Epithelial cell of proximal tubule (primary cell): ENCODE results near the gene GALNT9. TPM values are rescaled to one million over a fixed set of nuclear protein-coding genes. Genes with fewer than 3 reads are reported as not detected.

ENCODE experiments used
- DNase-seq: peaks from one replicate; pipeline ENCODE4 v3.0.0-alpha.2; 2011; ENCODE audit warnings: low read depth
- H3K4me3 ChIP-seq: 2 replicates; pipeline ENCODE4 v1.5.1; 2011; ENCODE audit warnings: low read depth, mild to moderate bottlenecking, low read length
- total RNA-seq: library from RNA; depleted of rRNA; stranded (reverse); fragments of >200 nt; gene quantifications from 2 replicates; pipeline ENCODE4 v1.2.3, GENCODE V29; 2015
- TF ChIP-seq, protein P1 (sequence below): conservative IDR thresholded peaks from 2 replicates; pipeline ENCODE4 v1.5.1; 2012; ENCODE audit warnings: low read depth, mild to moderate bottlenecking, low read length

GALNT9 gene
- total RNA-seq, 1 donor from 2014 or later: not detected

DNA sequence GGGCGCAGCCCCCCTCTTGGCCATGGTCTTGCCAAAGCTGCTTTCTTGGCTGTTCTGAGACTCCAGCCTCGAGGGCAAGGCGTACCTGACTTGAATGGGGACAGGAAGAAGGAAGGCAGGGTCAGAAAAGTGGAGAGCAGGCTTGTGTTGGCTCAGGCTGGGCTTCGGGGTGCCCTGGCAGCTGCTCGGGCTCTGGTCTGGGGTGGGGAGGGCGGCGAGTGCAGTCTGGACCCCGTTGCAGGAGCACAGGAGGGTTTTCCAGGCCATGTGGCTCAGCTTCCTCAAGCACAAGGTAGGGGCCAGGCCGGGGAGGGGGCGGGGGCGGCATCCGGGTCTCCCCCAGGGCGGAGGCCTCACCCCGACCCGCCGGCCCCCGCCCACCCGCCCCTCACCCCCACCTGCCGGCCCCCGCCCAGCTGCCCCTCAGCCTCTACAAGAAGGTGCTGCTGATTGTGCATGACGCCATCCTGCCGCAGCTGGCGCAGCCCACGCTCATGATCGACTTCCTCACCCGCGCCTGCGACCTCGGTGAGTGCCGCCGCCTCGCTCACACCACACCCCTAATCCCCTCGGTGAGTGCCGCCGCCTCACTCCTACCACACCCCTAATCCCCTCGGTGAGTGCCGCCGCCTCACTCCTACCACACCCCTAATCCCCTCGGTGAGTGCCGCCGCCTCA lies 180.9 kb downstream of the GALNT9 start:
- TF ChIP-seq, protein P1, sequence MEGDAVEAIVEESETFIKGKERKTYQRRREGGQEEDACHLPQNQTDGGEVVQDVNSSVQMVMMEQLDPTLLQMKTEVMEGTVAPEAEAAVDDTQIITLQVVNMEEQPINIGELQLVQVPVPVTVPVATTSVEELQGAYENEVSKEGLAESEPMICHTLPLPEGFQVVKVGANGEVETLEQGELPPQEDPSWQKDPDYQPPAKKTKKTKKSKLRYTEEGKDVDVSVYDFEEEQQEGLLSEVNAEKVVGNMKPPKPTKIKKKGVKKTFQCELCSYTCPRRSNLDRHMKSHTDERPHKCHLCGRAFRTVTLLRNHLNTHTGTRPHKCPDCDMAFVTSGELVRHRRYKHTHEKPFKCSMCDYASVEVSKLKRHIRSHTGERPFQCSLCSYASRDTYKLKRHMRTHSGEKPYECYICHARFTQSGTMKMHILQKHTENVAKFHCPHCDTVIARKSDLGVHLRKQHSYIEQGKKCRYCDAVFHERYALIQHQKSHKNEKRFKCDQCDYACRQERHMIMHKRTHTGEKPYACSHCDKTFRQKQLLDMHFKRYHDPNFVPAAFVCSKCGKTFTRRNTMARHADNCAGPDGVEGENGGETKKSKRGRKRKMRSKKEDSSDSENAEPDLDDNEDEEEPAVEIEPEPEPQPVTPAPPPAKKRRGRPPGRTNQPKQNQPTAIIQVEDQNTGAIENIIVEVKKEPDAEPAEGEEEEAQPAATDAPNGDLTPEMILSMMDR: no peak
- DNase-seq: no peak
- H3K4me3 ChIP-seq: no peak overlapping the region

DNA sequence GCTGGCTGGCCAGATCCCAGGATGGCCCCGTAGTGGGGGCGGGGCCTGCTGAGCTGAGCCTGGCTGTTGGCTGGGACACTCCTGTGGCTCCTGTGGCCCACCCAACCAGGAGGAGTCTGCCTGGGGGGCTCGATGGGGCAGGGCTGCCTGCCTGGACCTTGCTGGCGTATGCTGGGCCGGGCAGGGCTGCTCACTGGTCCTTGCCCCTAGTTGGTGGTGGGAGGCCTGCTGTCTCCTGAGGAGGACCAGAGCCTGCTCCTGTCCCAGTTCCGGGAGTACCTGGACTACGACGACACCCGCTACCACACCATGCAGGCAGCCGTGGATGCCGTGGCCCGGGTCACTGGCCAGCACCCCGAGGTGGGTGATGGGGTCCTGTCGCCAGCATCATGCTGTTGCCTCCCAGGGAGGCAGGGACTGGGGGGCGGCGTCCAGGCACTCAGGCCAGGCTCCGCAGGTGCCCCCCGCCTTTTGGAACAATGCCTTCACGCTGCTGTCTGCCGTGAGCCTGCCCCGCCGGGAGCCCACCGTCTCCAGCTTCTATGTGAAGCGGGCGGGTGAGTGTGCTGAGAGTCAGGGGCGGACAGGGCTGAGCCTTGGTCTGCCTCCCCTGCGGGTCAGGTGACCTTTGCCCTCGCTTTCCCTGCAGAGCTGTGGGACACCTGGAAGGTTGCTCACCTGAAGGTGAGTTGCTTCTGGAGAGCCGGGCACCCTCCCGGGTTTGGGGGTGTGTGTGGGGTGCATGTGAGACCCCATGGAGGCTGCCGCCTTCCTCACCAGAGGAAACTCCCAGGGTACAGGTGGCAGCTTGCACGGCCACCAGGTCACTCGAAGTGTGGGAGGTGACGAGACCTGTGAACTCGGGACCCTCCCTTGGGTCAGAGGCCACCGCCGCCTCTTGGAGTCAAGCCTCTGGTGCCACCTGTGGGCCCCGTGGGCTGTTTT lies 181.7 kb downstream of the GALNT9 start:
- TF ChIP-seq, protein P1: no peak
- DNase-seq: no peak
- H3K4me3 ChIP-seq: no peak overlapping the region

DNA sequence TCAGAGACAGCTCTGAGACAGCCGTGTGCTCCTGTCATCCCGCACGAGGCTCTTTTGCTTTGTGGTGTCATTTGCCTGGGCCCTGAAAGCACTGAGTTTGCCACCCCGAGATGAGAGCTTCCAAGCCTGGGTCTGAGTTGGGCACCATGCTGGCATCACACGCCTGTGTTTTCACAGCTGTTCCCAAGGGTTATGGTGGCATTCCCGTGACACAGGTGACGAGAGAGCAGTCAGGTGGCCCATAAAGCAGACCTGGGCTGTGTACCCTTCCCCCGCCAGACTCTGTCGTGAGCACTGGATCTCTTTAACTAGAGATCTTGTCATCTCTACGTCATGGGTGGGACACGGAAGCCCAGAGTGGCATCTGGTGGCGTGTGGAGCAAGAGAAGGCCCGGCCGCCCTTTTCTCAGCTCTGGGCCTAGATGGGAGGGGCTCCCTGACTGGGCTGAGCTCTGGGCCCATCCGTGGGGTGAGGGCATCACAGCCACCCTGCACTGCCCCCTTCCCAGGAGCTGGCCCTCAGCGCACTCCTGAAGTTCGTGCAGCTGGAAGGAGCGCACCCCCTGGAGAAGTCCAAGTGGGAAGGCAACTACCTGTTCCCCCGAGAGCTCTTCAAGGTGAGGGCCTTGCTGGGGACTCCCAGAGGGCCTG lies 182.5 kb downstream of the GALNT9 start:
- no peak overlapping the region for H3K4me3 ChIP-seq
- TF ChIP-seq, protein P1: no peak
- no peak for DNase-seq

Other genes starting within 250 kb of the GALNT9 start
- gene DDX51, start 185.3 kb downstream of the GALNT9 start, total RNA-seq: 15.9 and 18.6 TPM in 2 replicates
- 42.2 and 45.0 TPM in 2 replicates for gene NOC4L, start 185.1 kb downstream of the GALNT9 start, total RNA-seq
- gene FBRSL1, start 160.6 kb upstream of the GALNT9 start, total RNA-seq: 57.4 and 95.9 TPM in 2 replicates